ENCODE results near the gene SLC44A2. TPM values are rescaled to one million over a fixed set of nuclear protein-coding genes. Genes with fewer than 3 reads are reported as not detected.

SLC44A2 gene
- total RNA-seq, 4 donors from 2014 or later: 59.7 to 82.8 (median 69.8) TPM

DNA sequence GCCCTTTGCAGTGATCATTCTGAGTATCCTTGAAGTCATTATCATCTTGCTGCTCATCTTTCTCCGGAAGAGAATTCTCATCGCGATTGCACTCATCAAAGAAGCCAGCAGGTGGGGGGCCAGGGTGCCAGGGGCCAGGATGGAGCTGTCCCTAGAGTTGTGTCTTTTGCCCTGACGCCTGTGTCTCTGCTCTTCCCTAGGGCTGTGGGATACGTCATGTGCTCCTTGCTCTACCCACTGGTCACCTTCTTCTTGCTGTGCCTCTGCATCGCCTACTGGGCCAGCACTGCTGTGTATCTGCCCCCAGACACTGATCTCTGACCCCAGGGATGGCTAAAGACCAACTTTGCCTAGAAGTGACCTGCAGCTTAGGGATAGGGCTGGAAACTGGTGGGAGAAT, 9.6 kb downstream of the SLC44A2 start:
- DNase-seq: no peak
- intact Hi-C loops (cut with DNase I): no loop called here
- no peaks in the 10 kb centered on the region for H3K9me3 ChIP-seq
- H3K4me3 ChIP-seq: no peak overlapping the region
- peaks cover 46 to 100% (median 65%) of the 10 kb centered on the region in 3 donors for H3K36me3 ChIP-seq
- H3K27me3 ChIP-seq: no peaks in the 10 kb centered on the region
- TF ChIP-seq, protein P1, sequence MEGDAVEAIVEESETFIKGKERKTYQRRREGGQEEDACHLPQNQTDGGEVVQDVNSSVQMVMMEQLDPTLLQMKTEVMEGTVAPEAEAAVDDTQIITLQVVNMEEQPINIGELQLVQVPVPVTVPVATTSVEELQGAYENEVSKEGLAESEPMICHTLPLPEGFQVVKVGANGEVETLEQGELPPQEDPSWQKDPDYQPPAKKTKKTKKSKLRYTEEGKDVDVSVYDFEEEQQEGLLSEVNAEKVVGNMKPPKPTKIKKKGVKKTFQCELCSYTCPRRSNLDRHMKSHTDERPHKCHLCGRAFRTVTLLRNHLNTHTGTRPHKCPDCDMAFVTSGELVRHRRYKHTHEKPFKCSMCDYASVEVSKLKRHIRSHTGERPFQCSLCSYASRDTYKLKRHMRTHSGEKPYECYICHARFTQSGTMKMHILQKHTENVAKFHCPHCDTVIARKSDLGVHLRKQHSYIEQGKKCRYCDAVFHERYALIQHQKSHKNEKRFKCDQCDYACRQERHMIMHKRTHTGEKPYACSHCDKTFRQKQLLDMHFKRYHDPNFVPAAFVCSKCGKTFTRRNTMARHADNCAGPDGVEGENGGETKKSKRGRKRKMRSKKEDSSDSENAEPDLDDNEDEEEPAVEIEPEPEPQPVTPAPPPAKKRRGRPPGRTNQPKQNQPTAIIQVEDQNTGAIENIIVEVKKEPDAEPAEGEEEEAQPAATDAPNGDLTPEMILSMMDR (IDR thresholded peaks at IDR 0.05): no peak
- no peak for TF ChIP-seq POLR2A (IDR thresholded peaks at IDR 0.05)
- peaks cover 0 to 3% (median 0%) of the 10 kb centered on the region in 3 donors for H3K4me1 ChIP-seq
- WGBS, 2 donors: 92 to 96% methylated on average over 6 of the region's 6 CpGs
- no peak overlapping the region for H3K27ac ChIP-seq

DNA sequence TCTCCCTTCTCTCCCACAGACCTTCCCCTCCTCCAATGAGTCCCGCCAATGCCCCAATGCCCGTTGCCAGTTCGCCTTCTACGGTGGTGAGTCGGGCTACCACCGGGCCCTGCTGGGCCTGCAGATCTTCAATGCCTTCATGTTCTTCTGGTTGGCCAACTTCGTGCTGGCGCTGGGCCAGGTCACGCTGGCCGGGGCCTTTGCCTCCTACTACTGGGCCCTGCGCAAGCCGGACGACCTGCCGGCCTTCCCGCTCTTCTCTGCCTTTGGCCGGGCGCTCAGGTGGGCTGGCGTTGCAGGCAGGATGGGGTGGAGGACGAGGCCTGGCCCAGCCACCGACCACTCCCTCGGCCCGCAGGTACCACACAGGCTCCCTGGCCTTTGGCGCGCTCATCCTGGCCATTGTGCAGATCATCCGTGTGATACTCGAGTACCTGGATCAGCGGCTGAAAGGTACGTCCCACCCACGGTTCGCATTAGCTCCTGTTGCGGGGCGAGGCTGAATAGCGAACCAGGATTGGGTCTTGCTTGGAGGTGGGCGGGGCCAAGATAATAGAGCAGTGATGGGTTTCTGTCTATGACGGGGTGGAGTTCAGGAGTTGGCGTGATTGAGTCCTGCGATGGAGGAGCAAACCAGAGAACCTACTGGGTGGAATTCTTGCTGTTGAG, 11.1 kb downstream of the SLC44A2 start:
- intact Hi-C loops (cut with DNase I): no loop called here
- Histone ChIP-seq H3K27me3 (no peaks in the 10 kb centered on the region), H3K27ac (no peak overlapping the region), H3K9me3 (no peaks in the 10 kb centered on the region), H3K4me1 (peaks cover 0 to 3% (median 0%) of the 10 kb centered on the region in 3 donors), H3K4me3 (no peak overlapping the region), H3K36me3 (peaks cover 46 to 100% (median 66%) of the 10 kb centered on the region in 3 donors)
- 72 to 91% methylated on average over 10 to 19 of the region's 37 CpGs for WGBS, 2 donors
- DNase-seq: no peak
- TF ChIP-seq, protein P1 (IDR thresholded peaks at IDR 0.05): no peak
- TF ChIP-seq POLR2A (IDR thresholded peaks at IDR 0.05): no peak

DNA sequence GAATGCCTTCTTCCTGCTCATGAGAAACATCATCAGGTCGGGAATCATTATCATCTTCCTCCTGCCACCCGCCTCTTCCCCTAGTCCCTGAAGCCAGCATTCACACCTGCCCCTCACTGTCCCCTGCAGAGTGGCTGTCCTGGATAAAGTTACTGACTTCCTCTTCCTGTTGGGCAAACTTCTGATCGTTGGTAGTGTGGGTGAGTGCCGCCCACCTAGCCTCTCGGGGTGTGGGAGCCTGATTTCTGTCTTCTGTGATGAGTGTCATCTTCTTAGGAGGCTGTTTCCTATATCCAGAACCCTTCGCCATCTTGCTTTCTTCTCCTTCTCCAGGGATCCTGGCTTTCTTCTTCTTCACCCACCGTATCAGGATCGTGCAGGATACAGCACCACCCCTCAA, 12.5 kb downstream of the SLC44A2 start:
- WGBS, 2 donors: 75 to 79% methylated on average over 8 of the region's 8 CpGs
- Histone ChIP-seq H3K4me3 (no peak overlapping the region), H3K9me3 (no peaks in the 10 kb centered on the region), H3K4me1 (peaks cover 0 to 12% (median 0%) of the 10 kb centered on the region in 3 donors), H3K36me3 (peaks cover 40 to 100% (median 69%) of the 10 kb centered on the region in 3 donors), H3K27me3 (no peaks in the 10 kb centered on the region), H3K27ac (no peak overlapping the region)
- TF ChIP-seq, protein P1 (IDR thresholded peaks at IDR 0.05): no peak
- no peak for TF ChIP-seq POLR2A (IDR thresholded peaks at IDR 0.05)
- intact Hi-C loops (cut with DNase I): no loop called here
- no peak for DNase-seq

DNA sequence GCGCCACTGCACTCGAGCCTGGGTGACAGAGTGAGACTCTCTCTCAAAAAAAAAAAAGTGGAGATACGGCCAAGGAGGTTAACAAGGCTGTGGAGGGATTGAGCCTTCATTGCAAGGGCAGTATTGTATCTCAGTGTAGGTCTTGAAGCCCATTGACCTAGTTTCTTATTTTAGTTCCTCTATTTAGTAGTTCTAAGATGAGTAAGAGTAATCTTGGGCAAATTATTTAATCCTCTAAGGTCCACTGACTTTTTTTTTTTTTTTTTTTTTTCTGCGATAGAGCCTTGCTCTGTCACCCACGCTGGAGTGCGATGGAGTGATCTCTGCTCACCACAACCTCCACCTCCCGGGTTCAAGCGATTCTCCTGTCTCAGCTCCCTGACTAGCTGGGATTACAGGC, 14.5 kb downstream of the SLC44A2 start:
- intact Hi-C loops (cut with DNase I): no loop called here
- no peak for DNase-seq
- Histone ChIP-seq H3K27ac (no peak overlapping the region), H3K27me3 (no peaks in the 10 kb centered on the region), H3K36me3 (peaks cover 36 to 97% (median 61%) of the 10 kb centered on the region in 3 donors), H3K4me3 (no peak overlapping the region), H3K9me3 (no peaks in the 10 kb centered on the region), H3K4me1 (peaks cover 6 to 31% (median 11%) of the 10 kb centered on the region in 3 donors)
- TF ChIP-seq, protein P1 (IDR thresholded peaks at IDR 0.05): no peak
- no peak for TF ChIP-seq POLR2A (IDR thresholded peaks at IDR 0.05)
- 64 to 92% methylated on average over 8 of the region's 8 CpGs for WGBS, 2 donors

DNA sequence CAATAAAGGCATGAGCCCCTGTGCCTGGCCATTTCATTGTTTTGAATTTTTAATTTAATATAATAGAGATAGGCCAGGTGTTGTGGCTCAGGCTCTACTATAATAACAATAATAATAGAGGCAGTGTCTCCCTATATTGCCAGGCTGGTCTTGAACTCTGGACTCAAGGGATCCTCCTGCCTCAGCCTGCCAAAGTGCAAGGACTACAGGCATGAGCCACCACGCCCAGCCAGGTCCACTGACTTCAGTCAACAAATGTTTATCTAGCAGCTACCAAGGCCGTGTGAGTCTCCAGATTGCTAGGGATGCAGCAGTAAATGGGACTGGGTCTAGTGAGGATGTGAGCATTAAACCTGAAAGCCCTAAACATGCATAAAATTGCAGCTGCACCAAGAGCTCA, 15.0 kb downstream of the SLC44A2 start:
- Histone ChIP-seq H3K27ac (no peak overlapping the region), H3K4me1 (peaks cover 6 to 31% (median 11%) of the 10 kb centered on the region in 3 donors), H3K4me3 (no peak overlapping the region), H3K36me3 (peaks cover 31 to 92% (median 55%) of the 10 kb centered on the region in 3 donors), H3K27me3 (no peaks in the 10 kb centered on the region), H3K9me3 (no peaks in the 10 kb centered on the region)
- intact Hi-C loops (cut with DNase I): no loop called here
- 86% methylated on average over 1 of the region's 2 CpGs; no CpG with 5 or more reads in 1 of the 2 donors for WGBS, 2 donors
- TF ChIP-seq, protein P1 (IDR thresholded peaks at IDR 0.05): no peak
- TF ChIP-seq POLR2A (IDR thresholded peaks at IDR 0.05): no peak
- DNase-seq: no peak
